Astrocyte of the spinal cord (primary cell): Measurements from ENCODE around the gene BBS1.
"Not testable (repeated sequence)": the region's sequence is repeated elsewhere in the genome, so short reads cannot be mapped to it uniquely, and the experiment has no call there.

ENCODE experiments used
- DNase-seq: peaks from one replicate; pipeline ENCODE4 v3.0.0; 2011; ENCODE audit warnings: low read depth, low spot score
- H3K4me3 ChIP-seq: 2 replicates; pipeline ENCODE4 v1.5.1; 2011; ENCODE audit warnings: low read depth, mild to moderate bottlenecking, low read length, moderate library complexity
- CTCF ChIP-seq: IDR thresholded peaks from 2 replicates; pipeline ENCODE4 v1.5.1; 2012; ENCODE audit warnings: low read depth, mild to moderate bottlenecking, low read length, inconsistent platforms
- in situ Hi-C: cut with HindIII; loops from 2 replicates; pipeline ENCODE4 v1.10.0; 2017; ENCODE audit warnings: low sequenced_read_pairs

The BBS1 gene

GRCh38 chr11:66542362-66542761 is 31.9 kb downstream of the BBS1 start:
- H3K4me3 ChIP-seq = no peak overlapping the region
- peak; percentile 14 for DNase-seq
- TF ChIP-seq CTCF = no peak
- in situ Hi-C loops = no loop called here

- in situ Hi-C loops = no loop called here
- no peak overlapping the region for H3K4me3 ChIP-seq
- peak; percentile 46 for DNase-seq
- peak; percentile 70 for TF ChIP-seq CTCF
Observed at GRCh38 chr11:66543263-66544107, 33.0 kb downstream of the BBS1 start.

GRCh38 chr11:66544952-66545351 is 34.5 kb downstream of the BBS1 start:
- H3K4me3 ChIP-seq = peak overlapping the region; percentile 71
- DNase-seq, in situ Hi-C loops: not testable (repeated sequence)

GRCh38 chr11:66545701-66546367 is 35.4 kb downstream of the BBS1 start, which contains the start of gene ZDHHC24:
ZDHHC24 (minus strand) TSS chr11:66546048; CDS start chr11:66546003, 45 bp downstream.
- peak within 1 kb of the TSS; percentile 71 for H3K4me3 ChIP-seq
- no peak for TF ChIP-seq CTCF
- peak; percentile 99 for DNase-seq
- in situ Hi-C loops = no loop called here

- H3K4me3 ChIP-seq = peak within 1 kb of the TSS; percentile 71
- no peak for DNase-seq
- in situ Hi-C loops = no loop called here
- no peak for TF ChIP-seq CTCF
Observed at GRCh38 chr11:66546368-66546965, 36.0 kb downstream of the BBS1 start, which contains the start of gene ACTN3. ACTN3 (plus strand) TSS chr11:66546903; CDS start chr11:66546938, 35 bp downstream.

- no peak for TF ChIP-seq CTCF
- DNase-seq = no peak
- in situ Hi-C loops = no loop called here
- no peak overlapping the region for H3K4me3 ChIP-seq
Observed at GRCh38 chr11:66546966-66547661, 36.7 kb downstream of the BBS1 start.
